Hypothalamus (tissue), 51 donors: ENCODE data around the gene CYP26B1.

Source experiments
- DNase-seq, 51 donors: peaks; one replicate each; lab custom pipeline; 2025; lab: John Stamatoyannopoulos, UW

The CYP26B1 gene

GRCh38 chr2:72155151-72155550 is 7.5 kb upstream of the CYP26B1 start:
- no peak for DNase-seq

GRCh38 chr2:72154386-72154975 is 6.8 kb upstream of the CYP26B1 start:
- DNase-seq = no peak

GRCh38 chr2:72153924-72154323 is 6.3 kb upstream of the CYP26B1 start:
- no peak for DNase-seq

GRCh38 chr2:72153026-72153791 is 5.5 kb upstream of the CYP26B1 start:
- DNase-seq = no peak

- no peak for DNase-seq
Measured at GRCh38 chr2:72150861-72151356, 3.2 kb upstream of the CYP26B1 start.

GRCh38 chr2:72150157-72150860 is 2.6 kb upstream of the CYP26B1 start:
- DNase-seq = peak in 48 of 51 donors; percentile 24 to 89 (median 62)

GRCh38 chr2:72149556-72150156 is 2.0 kb upstream of the CYP26B1 start:
- DNase-seq = peak in 2 of 51 donors; percentile 20 to 40

GRCh38 chr2:72148837-72149555 is 1.3 kb upstream of the CYP26B1 start:
- DNase-seq = peak in 19 of 51 donors; percentile 9 to 71 (median 38)

GRCh38 chr2:72148003-72148836 is 558 bp upstream of the CYP26B1 start:
- DNase-seq = no peak

GRCh38 chr2:72146347-72147302 is 1.0 kb downstream of the CYP26B1 start:
- no peak for DNase-seq

GRCh38 chr2:72145658-72146329 is 1.9 kb downstream of the CYP26B1 start:
- DNase-seq = peak in 1 of 51 donors; percentile 27

GRCh38 chr2:72145289-72145657 is 2.4 kb downstream of the CYP26B1 start:
- peak in 1 of 51 donors; percentile 23 for DNase-seq

GRCh38 chr2:72144632-72145288 is 2.9 kb downstream of the CYP26B1 start:
- peak in 4 of 51 donors; percentile 30 to 62 (median 37) for DNase-seq

GRCh38 chr2:72144274-72144631 is 3.4 kb downstream of the CYP26B1 start:
- peak in 2 of 51 donors; percentile 17 to 27 for DNase-seq

GRCh38 chr2:72143441-72144273 is 4.0 kb downstream of the CYP26B1 start:
- peak in 1 of 51 donors; percentile 36 for DNase-seq
